Common myeloid progenitor, CD34-positive (primary cell): ENCODE results near the gene KRTAP19-8.

Experiments used
- CTCF ChIA-PET: fragments of 350-600 bp; sonication (Branson Sonifier 250); formaldehyde crosslinking; loops from one replicate; lab custom pipeline; 2021; ENCODE audit warnings: antibody characterized with exemption; lab: Charles Lee
- POLR2A ChIA-PET: fragments of 350-600 bp; sonication (Branson Sonifier 250); formaldehyde crosslinking; loops from one replicate; lab custom pipeline; 2021; ENCODE audit warnings: antibody characterized with exemption; lab: Charles Lee
- DNase-seq, 3 donors: peaks; one replicate each; pipeline versions ENCODE4 v3.0.0 to v3.0.0-alpha.2; 2013
- H3K27ac ChIP-seq, 2 experiments: 1 replicate in 1 of 2; 2 replicates in 1 of 2; pipeline ENCODE4 v1.7.0; 2013; ENCODE audit warnings: inconsistent platforms in 2 of 2, low read length in 2 of 2, mild to moderate bottlenecking in 2 of 2, low read depth in 1 of 2, moderate library complexity in 1 of 2; ENCODE audit not compliant: severe bottlenecking in 2 of 2, insufficient read depth in 1 of 2, poor library complexity in 1 of 2
- H3K27me3 ChIP-seq, 5 experiments: replicated peaks in 2 of 5; 1 replicate in 3 of 5; 2 replicates in 2 of 5; pipeline versions ENCODE4 v1.6.1 to v1.7.0; 2013; ENCODE audit warnings: low read length in 4 of 5, mild to moderate bottlenecking in 2 of 5, moderate library complexity in 2 of 5, inconsistent platforms in 1 of 5; ENCODE audit not compliant: insufficient read depth in 5 of 5, control insufficient read depth in 4 of 5
- H3K36me3 ChIP-seq, 4 experiments: 1 replicate in 2 of 4; 2 replicates in 2 of 4; pipeline versions ENCODE4 v1.6.1 to v1.7.0; 2013; ENCODE audit warnings: low read length in 3 of 4, control low read depth in 1 of 4, mild to moderate bottlenecking in 1 of 4; ENCODE audit not compliant: control insufficient read depth in 4 of 4, insufficient read depth in 4 of 4
- H3K4me1 ChIP-seq, 4 experiments: 1 replicate in 3 of 4; 2 replicates in 1 of 4; pipeline versions ENCODE4 v1.6.1 to v1.7.1; 2013; ENCODE audit warnings: low read length in 3 of 4, mild to moderate bottlenecking in 3 of 4, control low read depth in 1 of 4, inconsistent platforms in 1 of 4, moderate library complexity in 1 of 4; ENCODE audit not compliant: control insufficient read depth in 4 of 4, insufficient read depth in 4 of 4; ENCODE audit errors: control extremely low read depth in 1 of 4
- H3K4me3 ChIP-seq, 7 experiments: 1 replicate in 4 of 7; 2 replicates in 3 of 7; pipeline versions ENCODE4 v1.5.1 to v1.7.0; 2013; ENCODE audit warnings: mild to moderate bottlenecking in 7 of 7, low read length in 6 of 7, moderate library complexity in 6 of 7, inconsistent platforms in 2 of 7, low read depth in 2 of 7, control low read depth in 1 of 7; ENCODE audit not compliant: insufficient read depth in 4 of 7, control insufficient read depth in 1 of 7; ENCODE audit errors: extremely low read depth in 1 of 7
- H3K9me3 ChIP-seq, 5 experiments: 1 replicate in 4 of 5; 2 replicates in 1 of 5; pipeline versions ENCODE4 v1.6.1 to v1.7.1; 2013; ENCODE audit warnings: low read length in 4 of 5, mild to moderate bottlenecking in 2 of 5, inconsistent platforms in 1 of 5, low read depth in 1 of 5, moderate library complexity in 1 of 5; ENCODE audit not compliant: control insufficient read depth in 4 of 5, insufficient read depth in 2 of 5; ENCODE audit errors: control extremely low read depth in 1 of 5
- WGBS: methylation state at CpG from one replicate; pipeline ENCODE4 v1.1.5; 2013; ENCODE audit not compliant: insufficient coverage; 5-methylcytosine and 5-hydroxymethylcytosine counted together

KRTAP19-8 gene

GRCh38 chr21:31064803-31065202 lies 26.5 kb upstream of the KRTAP19-8 start:
- Histone ChIP-seq H3K9me3 (no peaks in the 10 kb centered on the region), H3K4me1 (no peaks in the 10 kb centered on the region), H3K27ac (no peak overlapping the region), H3K4me3 (no peak overlapping the region), H3K27me3 (no peaks in the 10 kb centered on the region), H3K36me3 (no peaks in the 10 kb centered on the region)
- no peak for DNase-seq
- POLR2A ChIA-PET, result no interaction called here
- CTCF ChIA-PET, result no interaction called here
- 100% methylated on average over 2 of the region's 3 CpGs for WGBS

GRCh38 chr21:31052489-31053142 lies 14.3 kb upstream of the KRTAP19-8 start:
- POLR2A ChIA-PET, result no interaction called here
- WGBS, result 94% methylated on average over 4 of the region's 5 CpGs
- CTCF ChIA-PET, result no interaction called here

GRCh38 chr21:31050577-31051157 lies 12.4 kb upstream of the KRTAP19-8 start:
- WGBS, result 100% methylated on average over 1 of the region's 3 CpGs
- POLR2A ChIA-PET, result no interaction called here
- H3K27ac ChIP-seq, result no peak overlapping the region
- CTCF ChIA-PET, result no interaction called here
- H3K4me3 ChIP-seq, result no peak overlapping the region
- no peaks in the 10 kb centered on the region for H3K9me3 ChIP-seq
- no peaks in the 10 kb centered on the region for H3K36me3 ChIP-seq
- no peak for DNase-seq
- no peaks in the 10 kb centered on the region for H3K4me1 ChIP-seq
- H3K27me3 ChIP-seq, result no peaks in the 10 kb centered on the region

More at GRCh38 chr21:31052489-31053142, 14.3 kb upstream of the KRTAP19-8 start:
- H3K4me1 ChIP-seq, result no peaks in the 10 kb centered on the region
- no peak for DNase-seq
- H3K27ac ChIP-seq, result no peak overlapping the region
- no peaks in the 10 kb centered on the region for H3K9me3 ChIP-seq
- no peaks in the 10 kb centered on the region for H3K36me3 ChIP-seq
- H3K27me3 ChIP-seq, result no peaks in the 10 kb centered on the region
- H3K4me3 ChIP-seq, result no peak overlapping the region

DNA sequence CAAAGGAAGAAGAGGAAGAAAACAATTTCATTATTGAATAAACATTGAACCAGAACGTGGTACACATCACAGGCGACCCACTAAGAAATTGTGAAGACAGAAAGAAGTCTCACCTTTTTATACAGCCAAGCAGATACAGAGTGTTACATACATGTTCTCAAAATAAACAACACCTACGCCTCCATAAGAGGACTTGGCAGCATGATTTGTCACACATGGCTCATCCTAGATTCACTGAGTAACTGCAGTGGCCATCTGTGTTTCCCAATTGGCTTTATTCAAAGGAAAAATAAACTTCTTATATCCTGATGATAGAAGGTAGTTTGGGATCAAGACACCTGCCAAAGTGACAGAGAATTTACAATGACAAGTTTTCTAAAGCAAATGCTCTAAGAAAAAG lies 7.6 kb upstream of the KRTAP19-8 start:
- H3K27ac ChIP-seq, result no peak overlapping the region
- H3K27me3 ChIP-seq, result no peaks in the 10 kb centered on the region
- ChIA-PET POLR2A (no interaction called here), CTCF (no interaction called here)
- 86% methylated on average over 2 of the region's 3 CpGs for WGBS
- no peak for DNase-seq
- H3K4me1 ChIP-seq, result no peaks in the 10 kb centered on the region
- H3K4me3 ChIP-seq, result no peak overlapping the region
- no peaks in the 10 kb centered on the region for H3K36me3 ChIP-seq
- H3K9me3 ChIP-seq, result peaks cover 0 to 2% (median 0%) of the 10 kb centered on the region in 5 experiments

DNA sequence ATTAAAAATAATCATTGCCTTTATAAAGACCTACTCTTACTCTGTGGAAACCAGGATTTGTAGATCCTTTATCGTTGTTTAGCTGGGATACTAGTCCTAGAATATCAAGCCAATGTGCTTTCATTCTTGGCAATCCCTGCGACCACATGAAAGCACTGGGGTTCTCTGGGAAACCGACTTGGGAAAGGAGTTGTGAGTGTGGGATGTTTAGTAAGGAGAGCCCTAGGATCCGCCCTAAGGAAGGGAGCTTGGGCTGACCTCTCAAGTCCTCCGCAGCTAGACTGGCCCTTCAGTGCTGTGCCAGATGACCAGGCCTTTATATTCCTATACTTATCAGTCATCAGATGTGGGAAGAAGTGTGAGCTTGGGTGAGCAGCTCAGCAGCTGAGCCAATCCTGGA lies 5.2 kb upstream of the KRTAP19-8 start:
- H3K4me3 ChIP-seq, result no peak overlapping the region
- no peak overlapping the region for H3K27ac ChIP-seq
- CTCF ChIA-PET, result no interaction called here
- peaks cover 0 to 2% (median 0%) of the 10 kb centered on the region in 5 experiments for H3K9me3 ChIP-seq
- no peaks in the 10 kb centered on the region for H3K4me1 ChIP-seq
- peaks cover 0 to 3% (median 0%) of the 10 kb centered on the region in 5 experiments for H3K27me3 ChIP-seq
- POLR2A ChIA-PET, result no interaction called here
- H3K36me3 ChIP-seq, result no peaks in the 10 kb centered on the region
- WGBS, result 100% methylated on average over 1 of the region's 5 CpGs
- DNase-seq, result no peak

- ChIA-PET CTCF (no interaction called here), POLR2A (no interaction called here)
- Histone ChIP-seq H3K27me3 (peaks cover 0 to 3% (median 0%) of the 10 kb centered on the region in 5 experiments), H3K27ac (no peak overlapping the region), H3K4me3 (no peak overlapping the region), H3K4me1 (no peaks in the 10 kb centered on the region), H3K9me3 (peaks cover 0 to 2% (median 0%) of the 10 kb centered on the region in 5 experiments), H3K36me3 (no peaks in the 10 kb centered on the region)
- no peak for DNase-seq
- no CpG with 5 or more reads among the region's 1 CpG for WGBS
Measured at GRCh38 chr21:31042080-31042464, 3.8 kb upstream of the KRTAP19-8 start.

DNA sequence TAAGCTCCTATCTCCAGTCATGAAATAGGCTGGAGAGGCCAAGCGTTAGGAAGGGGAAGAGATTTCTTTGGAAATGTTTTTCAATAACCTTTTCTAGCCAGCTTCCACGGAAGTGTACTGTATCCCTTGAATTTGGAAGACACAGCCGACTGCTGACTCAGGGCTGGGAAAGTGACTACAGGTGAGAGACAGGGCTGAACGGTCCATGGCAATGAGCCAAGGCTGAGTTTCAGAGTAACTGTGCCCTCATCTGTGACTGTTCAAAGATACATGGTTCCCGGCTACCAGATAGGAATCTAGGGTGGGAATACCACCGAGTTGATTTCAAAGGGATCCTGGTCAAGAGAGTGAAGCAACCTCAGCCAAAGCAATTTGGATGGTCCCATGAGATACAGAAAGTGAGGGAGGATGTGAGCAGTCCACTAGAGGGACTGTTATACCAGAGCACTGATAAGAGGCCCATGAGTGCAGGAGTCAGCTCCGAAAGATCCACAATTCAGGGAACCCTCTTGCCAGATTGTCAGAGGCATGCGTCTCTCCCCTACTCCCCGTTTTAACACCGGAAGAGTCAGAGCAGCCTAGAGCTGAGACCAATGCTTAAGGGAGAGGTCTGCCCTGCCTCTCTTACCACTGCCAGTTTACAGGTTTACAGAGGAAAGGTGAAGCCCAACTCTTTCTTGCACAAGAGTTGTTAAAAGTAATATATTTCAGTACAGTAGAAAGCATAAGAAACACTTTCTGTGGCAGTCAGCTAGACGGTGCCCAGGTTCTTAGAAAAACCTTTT lies 3.2 kb upstream of the KRTAP19-8 start:
- Histone ChIP-seq H3K4me3 (no peak overlapping the region), H3K27me3 (peaks cover 0 to 3% (median 0%) of the 10 kb centered on the region in 5 experiments), H3K9me3 (peaks cover 0 to 2% (median 0%) of the 10 kb centered on the region in 5 experiments), H3K27ac (no peak overlapping the region), H3K36me3 (no peaks in the 10 kb centered on the region), H3K4me1 (no peaks in the 10 kb centered on the region)
- CTCF ChIA-PET, result no interaction called here
- no peak for DNase-seq
- POLR2A ChIA-PET, result no interaction called here
- 88% methylated on average over 10 of the region's 11 CpGs for WGBS
